ENCODE results near the gene PTPN18. TPM values are rescaled to one million over a fixed set of nuclear protein-coding genes. Genes with fewer than 3 reads are reported as not detected.

PTPN18 gene
- polyA plus RNA-seq, 3 donors = 32.9 to 50.2 (median 36.3) TPM

- 6 to 15% (median 13%) methylated on average over 18 to 21 of the region's 21 CpGs for WGBS, 3 donors
- H3K27ac ChIP-seq (ENCODE audit: low read depth, low read length) = peak overlapping the region; percentile 81
These were observed 681 bp upstream of the PTPN18 start for GRCh38 chr2:130355172-130355577.

- 96 to 99% (median 97%) methylated on average over 7 of the region's 7 CpGs for WGBS, 3 donors
- H3K27ac ChIP-seq (ENCODE audit: low read depth, low read length) = no peak overlapping the region
These were observed 2.0 kb downstream of the PTPN18 start for GRCh38 chr2:130357864-130358263.

DNA sequence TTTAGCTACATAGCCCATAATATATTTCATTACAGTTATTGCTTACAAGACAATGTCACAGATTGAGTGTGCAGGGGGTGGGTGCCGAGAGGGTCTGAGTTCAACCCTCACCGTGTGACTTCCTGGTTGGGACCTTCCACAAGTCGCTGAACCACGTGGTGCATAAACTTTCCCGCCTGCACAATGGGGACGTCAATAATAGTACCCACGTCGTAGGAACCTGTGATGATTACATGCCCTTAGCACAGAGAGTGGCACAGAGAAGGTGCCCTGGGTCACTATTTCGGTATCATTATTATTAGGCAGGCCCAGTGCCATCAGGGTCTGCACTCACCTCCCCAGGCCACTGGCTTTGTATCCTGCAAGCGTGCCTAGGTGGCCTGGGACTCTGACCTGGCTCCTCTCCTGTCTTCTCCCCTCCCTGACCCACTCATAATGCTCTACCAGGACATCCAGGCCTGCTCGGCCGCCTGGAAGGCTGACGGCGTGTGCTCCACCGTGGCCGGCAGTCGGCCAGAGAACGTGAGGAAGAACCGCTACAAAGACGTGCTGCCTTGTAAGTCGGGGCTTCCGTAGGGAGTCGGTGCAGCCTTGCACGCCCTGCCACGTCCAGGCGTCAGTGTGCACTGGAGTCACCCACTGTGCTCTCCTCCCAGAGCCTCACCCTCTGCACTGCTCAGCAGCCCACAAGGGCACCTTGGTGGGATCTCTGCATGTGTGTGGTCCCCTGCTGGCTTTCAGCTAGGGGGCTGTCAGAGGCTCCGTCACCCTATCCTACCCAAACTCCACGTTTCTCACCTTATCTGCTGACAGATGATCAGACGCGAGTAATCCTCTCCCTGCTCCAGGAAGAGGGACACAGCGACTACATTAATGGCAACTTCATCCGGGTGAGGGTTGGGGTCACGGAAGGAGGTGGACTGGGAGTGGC, 2.8 kb downstream of the PTPN18 start:
- no peak overlapping the region for H3K27ac ChIP-seq (ENCODE audit: low read depth, low read length)
- 93 to 95% (median 95%) methylated on average over 33 of the region's 33 CpGs for WGBS, 3 donors

DNA sequence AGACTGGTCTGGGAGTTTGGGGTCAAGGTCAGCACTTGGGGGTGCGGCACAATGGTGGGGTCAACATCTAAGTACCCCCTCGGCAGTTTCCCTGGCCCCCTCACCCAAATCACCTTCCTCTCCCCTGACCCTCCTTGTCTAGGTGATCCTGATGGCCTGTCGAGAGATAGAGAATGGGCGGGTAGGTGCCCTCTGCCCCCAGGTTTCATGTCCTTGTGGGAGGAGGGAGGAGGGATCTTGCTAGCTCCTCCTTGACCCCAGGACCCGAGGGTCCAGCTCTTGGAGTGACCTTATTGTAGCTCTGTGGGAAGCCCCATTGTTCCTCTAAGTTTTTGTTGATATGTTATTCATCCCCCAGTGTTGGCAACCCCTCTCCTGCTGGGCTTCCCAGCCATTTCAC, 3.6 kb downstream of the PTPN18 start:
- 82 to 95% (median 87%) methylated on average over 5 of the region's 5 CpGs for WGBS, 3 donors
- no peak overlapping the region for H3K27ac ChIP-seq (ENCODE audit: low read depth, low read length)

- no peak overlapping the region for H3K27ac ChIP-seq (ENCODE audit: low read depth, low read length)
These were observed 7.6 kb downstream of the PTPN18 start for GRCh38 chr2:130363479-130363878.

DNA sequence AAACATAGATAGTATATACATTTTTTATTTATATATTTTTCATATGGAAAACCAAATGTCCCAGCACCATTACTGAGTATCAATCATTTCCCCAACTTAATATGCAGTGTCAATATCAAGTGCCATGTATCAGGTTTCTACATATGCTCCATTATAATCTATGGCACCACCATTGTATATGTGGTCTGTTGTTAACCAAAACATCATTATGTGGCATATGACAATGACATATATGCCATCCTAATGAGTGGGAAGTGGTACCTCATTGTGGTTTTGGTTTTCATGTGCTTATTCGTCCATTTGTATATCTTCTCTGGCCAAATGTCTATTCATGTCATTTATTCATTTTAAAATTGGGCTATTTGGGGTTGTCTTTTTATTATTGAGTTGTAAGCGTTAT, 9.2 kb downstream of the PTPN18 start:
- WGBS, 3 donors = 80 to 92% (median 89%) methylated on average over 2 of the region's 2 CpGs
- H3K27ac ChIP-seq (ENCODE audit: low read depth, low read length) = no peak overlapping the region

DNA sequence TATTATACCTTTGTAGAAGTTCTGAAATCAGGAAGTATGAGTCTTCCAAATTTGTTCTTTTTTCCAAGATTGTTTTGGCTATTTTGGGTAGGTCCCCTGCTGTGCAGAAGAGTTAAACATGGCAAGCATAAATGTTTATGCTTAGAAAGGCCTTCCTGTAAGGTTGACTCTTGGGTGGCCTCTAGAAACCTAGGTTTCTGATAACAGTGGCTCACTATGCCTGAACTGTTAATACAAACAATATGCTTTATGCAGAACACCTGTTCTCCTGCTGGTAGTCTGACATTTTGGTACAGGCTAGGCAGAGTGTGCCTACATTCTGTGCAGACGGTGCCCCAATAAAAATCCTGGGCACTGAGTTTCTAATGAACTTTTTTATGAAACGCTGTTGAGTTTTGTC, 10.1 kb downstream of the PTPN18 start:
- H3K27ac ChIP-seq (ENCODE audit: low read depth, low read length) = no peak overlapping the region
- WGBS, 3 donors = 81 to 87% (median 85%) methylated on average over 2 of the region's 2 CpGs

GRCh38 chr2:130366720-130367119, 10.9 kb downstream of the PTPN18 start:
- 32 to 79% (median 74%) methylated on average over 1 of the region's 1 CpG for WGBS, 3 donors
- no peak overlapping the region for H3K27ac ChIP-seq (ENCODE audit: low read depth, low read length)

DNA sequence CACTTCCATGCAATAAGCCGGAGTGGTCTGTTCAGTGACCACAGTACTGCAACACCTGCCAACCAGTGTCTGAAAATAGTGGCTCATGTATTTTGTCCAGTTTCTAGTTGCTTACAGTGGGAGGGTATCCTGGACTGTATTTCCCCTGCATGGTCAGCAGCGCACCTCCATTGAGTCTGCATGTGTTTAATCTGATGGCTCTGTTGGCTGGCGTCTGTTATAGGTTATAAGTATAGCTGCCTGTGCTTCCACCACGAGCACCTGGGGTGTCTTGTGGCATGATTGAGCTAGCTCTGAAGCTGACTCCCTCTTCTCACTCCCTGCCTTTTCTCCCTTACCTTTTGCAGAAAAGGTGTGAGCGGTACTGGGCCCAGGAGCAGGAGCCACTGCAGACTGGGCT, 12.9 kb downstream of the PTPN18 start:
- 91 to 95% (median 95%) methylated on average over 5 of the region's 5 CpGs for WGBS, 3 donors
- no peak overlapping the region for H3K27ac ChIP-seq (ENCODE audit: low read depth, low read length)

GRCh38 chr2:130369311-130369964, 13.6 kb downstream of the PTPN18 start:
- H3K27ac ChIP-seq (ENCODE audit: low read depth, low read length) = no peak overlapping the region

DNA sequence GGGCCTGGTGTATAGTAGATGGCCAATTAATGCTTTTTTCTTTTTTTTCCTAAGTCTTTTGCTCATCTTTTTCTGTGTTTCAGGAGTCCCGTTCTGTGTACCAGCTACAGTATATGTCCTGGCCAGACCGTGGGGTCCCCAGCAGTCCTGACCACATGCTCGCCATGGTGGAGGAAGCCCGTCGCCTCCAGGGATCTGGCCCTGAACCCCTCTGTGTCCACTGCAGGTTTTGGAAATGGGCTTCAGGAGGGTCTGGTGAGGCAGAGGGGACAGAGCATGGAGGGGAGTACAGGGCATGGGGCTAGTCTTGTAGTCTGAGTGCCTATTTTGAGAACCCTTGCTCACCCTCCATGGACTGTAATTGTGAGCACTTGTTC, 14.1 kb downstream of the PTPN18 start:
- WGBS, 3 donors = 92 to 93% (median 93%) methylated on average over 5 of the region's 5 CpGs
- no peak overlapping the region for H3K27ac ChIP-seq (ENCODE audit: low read depth, low read length)

- no peak overlapping the region for H3K27ac ChIP-seq (ENCODE audit: low read depth, low read length)
- 88 to 92% (median 90%) methylated on average over 9 of the region's 9 CpGs for WGBS, 3 donors
These were observed 14.6 kb downstream of the PTPN18 start for GRCh38 chr2:130370490-130370889.

DNA sequence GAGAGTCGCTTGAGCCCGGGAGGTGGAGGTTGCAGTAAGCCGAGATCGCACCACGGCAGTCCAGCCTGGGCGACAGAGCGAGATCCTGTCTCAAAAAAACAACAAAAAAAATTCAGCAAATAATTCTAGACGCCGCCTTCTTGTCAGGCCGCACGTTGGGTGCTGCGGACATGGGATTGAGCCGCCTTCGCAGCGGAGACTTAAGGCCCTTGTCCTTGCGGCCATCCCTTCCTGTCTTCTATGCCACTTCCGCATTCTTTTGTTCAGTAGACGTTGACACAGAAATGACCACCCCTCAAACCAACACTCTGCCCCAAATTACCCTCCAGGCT, 15.8 kb downstream of the PTPN18 start:
- WGBS, 3 donors = 22 to 38% (median 32%) methylated on average over 18 of the region's 18 CpGs
- H3K27ac ChIP-seq (ENCODE audit: low read depth, low read length) = peak overlapping the region; percentile 66

DNA sequence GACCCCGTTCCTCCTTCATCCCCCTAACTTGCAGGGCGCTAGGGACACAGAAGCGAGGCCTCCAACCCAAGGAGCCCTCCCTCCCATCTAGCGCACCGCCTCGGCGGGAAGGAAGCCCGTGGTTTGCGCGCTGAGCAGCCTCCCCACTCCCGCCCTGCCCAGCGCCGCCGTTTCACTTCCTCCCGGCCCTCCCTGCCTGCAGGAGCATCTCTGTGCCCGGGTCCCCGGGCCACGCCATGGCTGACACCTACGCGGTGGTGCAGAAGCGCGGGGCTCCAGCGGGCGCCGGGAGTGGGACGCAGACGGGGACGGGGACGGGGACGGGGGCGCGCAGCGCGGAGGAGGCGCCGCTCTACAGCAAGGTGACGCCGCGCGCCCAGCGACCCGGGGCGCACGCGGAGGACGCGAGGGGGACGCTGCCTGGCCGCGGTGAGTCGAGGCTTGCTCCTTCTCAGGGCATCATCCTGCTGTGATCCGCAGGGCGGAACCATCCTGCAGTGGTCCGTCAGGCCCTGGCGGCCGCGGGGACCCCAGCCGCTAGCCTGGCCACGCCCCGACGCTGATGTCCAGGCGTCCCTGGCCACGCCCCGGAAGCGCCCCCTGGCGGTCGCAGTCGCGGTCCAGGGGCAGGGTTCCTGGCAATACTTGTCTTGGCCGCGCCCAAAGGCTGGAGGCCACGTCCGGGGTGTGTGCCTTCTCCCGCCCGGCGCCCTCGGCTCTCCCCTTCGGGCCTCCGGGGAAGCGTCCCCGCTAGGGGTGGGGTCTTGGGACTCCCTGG, 16.4 kb downstream of the PTPN18 start:
- 0 to 1% (median 1%) methylated on average over 55 to 81 of the region's 81 CpGs for WGBS, 3 donors
- H3K27ac ChIP-seq (ENCODE audit: low read depth, low read length) = peak overlapping the region; percentile 66

- H3K27ac ChIP-seq (ENCODE audit: low read depth, low read length) = no peak overlapping the region
- WGBS, 3 donors = 41 to 55% (median 43%) methylated on average over 24 of the region's 24 CpGs
These were observed 17.3 kb downstream of the PTPN18 start for GRCh38 chr2:130372833-130373807.

DNA sequence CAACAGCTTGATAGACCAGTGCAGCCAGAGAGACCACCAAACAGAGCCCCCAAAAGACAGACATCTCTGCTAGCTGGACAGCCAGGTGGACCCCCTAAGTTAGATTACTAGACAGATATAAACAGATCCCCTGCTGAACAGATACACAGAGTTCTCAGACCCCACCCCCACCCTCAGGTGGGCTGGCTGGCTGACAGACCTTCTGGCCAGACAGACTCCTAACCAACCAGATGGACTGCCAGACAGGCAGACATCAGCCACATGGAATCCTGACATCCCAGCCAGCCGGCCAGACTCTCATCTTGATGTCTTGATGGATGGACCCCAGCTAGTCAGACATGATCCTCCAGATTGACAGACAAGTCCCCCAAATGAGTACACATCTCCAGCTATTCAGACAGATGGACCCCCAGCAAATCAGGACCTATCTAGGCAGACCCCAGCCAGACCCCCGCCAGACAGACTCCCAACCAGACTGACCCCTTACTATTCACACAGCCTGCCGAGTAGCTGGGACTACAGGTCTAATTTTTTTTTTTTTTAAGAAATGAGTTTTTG, 18.0 kb downstream of the PTPN18 start:
- 91 to 96% (median 93%) methylated on average over 3 of the region's 3 CpGs for WGBS, 3 donors
- no peak overlapping the region for H3K27ac ChIP-seq (ENCODE audit: low read depth, low read length)

- WGBS, 3 donors = 78 to 86% (median 84%) methylated on average over 9 of the region's 9 CpGs
- H3K27ac ChIP-seq (ENCODE audit: low read depth, low read length) = no peak overlapping the region
These were observed 18.9 kb downstream of the PTPN18 start for GRCh38 chr2:130374587-130375290.
